Measurements from ENCODE around the gene PRPSAP1.

The PRPSAP1 gene

DNA sequence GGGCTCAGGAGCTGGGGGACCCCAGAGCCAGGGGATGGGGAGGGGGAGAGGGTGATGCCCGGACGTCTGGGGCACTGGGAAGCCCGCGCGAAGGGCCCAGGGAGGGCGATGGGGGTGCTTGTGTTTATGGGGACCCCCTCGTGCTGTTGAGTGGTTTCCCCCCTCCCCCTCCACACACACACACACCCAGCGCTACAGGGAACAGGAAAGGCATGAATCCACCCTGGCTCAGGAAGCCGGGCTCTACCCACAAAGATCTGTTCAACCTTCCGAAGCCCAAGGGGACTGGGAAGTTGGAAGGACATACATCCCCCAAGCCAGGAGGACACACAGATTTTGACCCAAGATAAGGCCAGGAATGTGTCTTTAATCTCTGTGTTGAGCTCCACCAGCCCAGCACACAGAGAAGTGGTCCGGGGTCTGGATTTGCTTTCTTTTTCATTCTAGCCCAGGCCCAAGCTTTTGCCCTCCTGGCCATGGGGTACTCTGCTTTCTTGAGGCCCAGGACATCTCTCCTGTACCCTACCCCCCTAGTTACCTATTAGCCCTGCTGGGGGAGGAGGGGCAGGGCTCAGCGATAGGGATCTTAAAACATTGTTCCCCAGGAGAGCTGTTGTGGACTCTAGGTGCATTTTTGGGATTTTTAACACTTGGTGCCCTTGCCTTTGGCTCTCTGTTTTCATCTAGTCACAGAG lies 87.3 kb downstream of the PRPSAP1 start:
- no peak for TF ChIP-seq JUND (IDR thresholded peaks at IDR 0.05; ENCODE audit: low read depth)
- in situ Hi-C loops (cut with HindIII; ENCODE audit: low pct_unique_long_range_greater_than_20kb, low sequenced_read_pairs), result no loop called here
- DNase-seq (ENCODE audit: low read depth in 1 of 2, low spot score in 1 of 2), result peak; percentile 52 to 58

DNA sequence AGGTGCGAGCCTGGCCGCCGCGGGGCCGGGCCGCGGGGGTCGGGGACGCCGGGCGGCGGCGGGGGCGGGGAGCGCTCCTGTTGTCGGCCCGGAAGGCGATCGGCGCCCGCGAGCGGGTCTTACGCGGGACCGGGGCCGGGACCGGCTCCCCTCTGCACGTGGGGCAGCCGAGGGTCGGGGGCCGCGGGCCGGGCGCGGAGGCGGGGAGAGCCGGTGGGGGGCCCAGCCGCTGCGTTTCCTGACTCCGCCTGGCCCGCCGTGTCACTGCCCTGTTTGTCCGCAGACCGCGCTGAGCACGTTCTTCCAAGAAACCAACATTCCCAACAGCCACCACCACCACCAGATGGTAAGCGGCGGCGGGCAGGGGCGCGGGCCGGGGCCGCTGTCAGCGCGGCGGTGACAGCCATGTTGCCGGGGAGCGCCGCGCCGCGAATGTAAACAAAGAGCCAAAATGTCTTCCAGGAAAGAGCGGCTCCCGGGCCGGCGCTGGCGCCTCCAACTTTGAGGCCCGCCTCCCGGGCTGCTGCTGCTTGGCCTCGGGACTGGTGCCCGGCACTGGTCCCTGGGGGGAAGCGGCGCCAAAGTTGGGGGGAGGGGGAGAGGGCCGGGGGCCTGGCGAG lies 88.0 kb downstream of the PRPSAP1 start:
- no peak for TF ChIP-seq JUND (IDR thresholded peaks at IDR 0.05; ENCODE audit: low read depth)
- peak; percentile 59 to 61 for DNase-seq (ENCODE audit: low read depth in 1 of 2, low spot score in 1 of 2)
- in situ Hi-C loops (cut with HindIII; ENCODE audit: low pct_unique_long_range_greater_than_20kb, low sequenced_read_pairs), result no loop called here

GRCh38 chr17:76264755-76265623 lies 88.7 kb downstream of the PRPSAP1 start, which contains the start of gene UBALD2:
UBALD2 (plus strand) TSS chr17:76265348; CDS start chr17:76265506, 158 bp downstream.
- peak; percentile 100 for DNase-seq (ENCODE audit: low read depth in 1 of 2, low spot score in 1 of 2)
- in situ Hi-C loops (cut with HindIII; ENCODE audit: low pct_unique_long_range_greater_than_20kb, low sequenced_read_pairs), result no loop called here

DNA sequence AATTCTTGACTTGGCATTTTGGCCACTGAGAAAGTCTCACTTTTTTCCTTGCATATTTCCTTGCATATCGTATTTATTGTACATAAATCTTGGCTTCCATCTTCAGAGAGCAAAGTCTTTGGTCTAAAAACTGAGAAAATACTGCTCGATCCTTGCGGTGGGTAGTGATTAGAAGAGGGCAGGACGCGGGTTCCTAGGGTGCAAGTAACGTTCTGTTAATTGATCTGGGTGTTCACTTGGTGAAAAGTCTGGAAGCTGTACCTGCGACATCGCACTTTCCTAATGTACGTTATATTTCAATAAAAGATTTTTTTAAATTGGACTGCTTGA lies 89.3 kb downstream of the PRPSAP1 start:
- no peak for DNase-seq (ENCODE audit: low read depth in 1 of 2, low spot score in 1 of 2)
- no peak for TF ChIP-seq JUND (IDR thresholded peaks at IDR 0.05; ENCODE audit: low read depth)
- in situ Hi-C loops (cut with HindIII; ENCODE audit: low pct_unique_long_range_greater_than_20kb, low sequenced_read_pairs), result no loop called here

More at GRCh38 chr17:76264755-76265623, 88.7 kb downstream of the PRPSAP1 start, which contains the start of gene UBALD2:
- no peak; the same call in none of the 2 replicates for TF ChIP-seq JUND (IDR thresholded peaks at IDR 0.05; ENCODE audit: low read depth)

DNA sequence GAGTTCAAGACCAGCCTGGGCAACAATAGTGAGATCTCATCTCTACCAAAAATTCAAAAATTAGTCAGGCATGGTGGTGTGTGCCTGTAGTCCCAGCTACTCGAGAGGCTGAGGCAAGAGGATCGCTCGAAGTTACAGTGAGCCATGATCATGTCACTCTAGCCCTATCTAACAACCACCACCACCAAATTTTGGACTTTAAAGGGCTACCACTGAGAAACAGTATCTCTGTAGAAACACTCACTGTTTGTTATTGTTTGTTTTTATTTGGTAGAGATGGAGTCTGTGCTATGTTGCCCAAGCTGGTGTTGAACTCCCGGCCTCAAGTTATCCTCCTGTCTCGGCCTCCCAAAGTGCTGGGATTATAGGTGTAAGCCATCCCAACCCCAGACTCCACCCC lies 89.8 kb downstream of the PRPSAP1 start:
- TF ChIP-seq JUND (IDR thresholded peaks at IDR 0.05; ENCODE audit: low read depth), result no peak
- DNase-seq (ENCODE audit: low read depth in 1 of 2, low spot score in 1 of 2), result no peak
- in situ Hi-C loops (cut with HindIII; ENCODE audit: low pct_unique_long_range_greater_than_20kb, low sequenced_read_pairs), result no loop called here

DNA sequence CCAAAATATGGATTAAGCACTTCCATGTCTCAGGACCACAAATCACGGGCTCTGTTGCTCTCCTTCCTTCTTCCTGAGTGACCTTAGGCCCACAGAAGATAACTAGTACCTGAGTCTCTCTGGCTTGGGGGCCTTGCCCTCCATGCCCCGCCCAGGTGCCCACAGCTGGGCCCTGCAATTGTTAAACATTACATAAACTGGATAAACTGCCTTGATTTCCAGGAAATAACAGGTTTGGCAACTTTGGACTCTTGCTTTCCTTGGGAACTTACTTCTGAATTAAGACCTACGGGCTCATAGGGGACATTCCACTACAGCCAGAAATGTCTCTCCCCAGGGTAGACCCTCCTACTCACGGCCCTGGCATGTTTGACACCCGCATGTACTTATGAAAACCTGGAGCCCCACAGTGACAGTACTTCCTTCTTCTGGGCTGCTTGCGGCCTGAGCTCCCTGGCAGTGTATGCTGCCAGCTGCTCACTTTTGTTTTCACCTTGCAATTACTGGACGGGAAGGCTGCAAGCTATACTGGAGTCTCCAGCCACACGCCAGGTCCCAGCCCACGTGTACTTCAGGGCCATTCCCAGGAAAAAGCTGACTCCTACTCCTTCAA lies 90.9 kb downstream of the PRPSAP1 start:
- DNase-seq (ENCODE audit: low read depth in 1 of 2, low spot score in 1 of 2), result peak; percentile 64 to 85
- in situ Hi-C loops (cut with HindIII; ENCODE audit: low pct_unique_long_range_greater_than_20kb, low sequenced_read_pairs), result no loop called here
- TF ChIP-seq JUND (IDR thresholded peaks at IDR 0.05; ENCODE audit: low read depth), result no peak

DNA sequence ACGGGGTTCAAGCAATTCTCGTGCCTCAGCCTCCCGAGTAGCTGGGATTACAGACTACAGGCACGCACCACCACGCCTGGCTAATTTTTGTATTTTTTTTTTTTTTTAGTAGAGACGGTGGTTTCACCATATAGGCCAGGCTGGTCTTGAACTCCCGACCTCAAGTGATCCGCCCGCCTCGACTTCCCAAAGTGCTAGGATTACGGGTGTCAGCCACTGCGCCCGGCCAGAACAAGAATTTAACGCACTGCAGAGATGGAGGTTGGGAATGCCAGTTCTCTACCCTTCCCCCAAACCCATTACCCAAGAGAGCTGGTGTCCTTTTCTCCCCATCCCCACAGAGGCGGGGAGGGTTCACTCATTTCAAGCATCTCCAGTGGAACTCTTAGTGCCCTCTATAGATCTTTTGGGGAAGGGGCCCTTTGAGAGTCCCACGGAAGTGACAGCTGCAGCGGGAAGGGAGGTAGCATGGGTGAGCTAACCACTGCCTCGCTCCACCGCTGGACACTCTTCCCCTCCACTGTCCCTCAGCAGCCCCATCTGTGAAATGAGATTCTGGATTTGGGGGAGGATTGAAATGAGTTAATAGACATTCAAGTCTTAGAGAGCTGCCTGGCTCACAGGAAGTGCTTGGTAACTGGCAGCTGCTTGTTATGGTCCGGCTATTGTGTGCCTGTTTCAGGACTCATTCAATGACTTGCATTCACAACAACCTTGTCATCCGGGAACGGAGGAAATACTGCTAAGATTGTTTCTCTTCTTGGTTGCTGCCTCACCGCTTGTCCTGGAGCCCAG lies 92.1 kb downstream of the PRPSAP1 start:
- no peak for TF ChIP-seq JUND (IDR thresholded peaks at IDR 0.05; ENCODE audit: low read depth)
- no peak for DNase-seq (ENCODE audit: low read depth in 1 of 2, low spot score in 1 of 2)
- in situ Hi-C loops (cut with HindIII; ENCODE audit: low pct_unique_long_range_greater_than_20kb, low sequenced_read_pairs), result no loop called here

DNA sequence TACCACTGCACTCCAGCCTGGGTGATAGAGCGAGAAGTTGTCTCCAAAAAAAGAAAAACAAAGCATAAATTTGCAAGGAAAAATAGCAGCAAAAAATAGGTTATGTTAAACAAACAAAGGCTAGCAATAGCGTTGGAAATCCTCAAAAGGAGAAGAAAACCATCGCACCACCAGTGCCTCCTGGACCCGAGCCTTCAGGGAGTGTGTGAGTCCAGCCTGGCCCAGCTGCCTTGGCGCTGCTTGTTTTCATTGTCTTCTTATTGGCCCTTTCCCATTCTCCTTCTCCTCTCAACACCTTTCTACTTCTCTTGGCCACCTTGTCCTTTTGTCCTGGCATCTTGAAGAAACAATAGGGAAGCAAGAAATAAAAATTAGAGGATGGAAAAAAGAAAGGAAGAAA lies 93.0 kb downstream of the PRPSAP1 start:
- no peak for DNase-seq (ENCODE audit: low read depth in 1 of 2, low spot score in 1 of 2)
- in situ Hi-C loops (cut with HindIII; ENCODE audit: low pct_unique_long_range_greater_than_20kb, low sequenced_read_pairs), result no loop called here
- TF ChIP-seq JUND (IDR thresholded peaks at IDR 0.05; ENCODE audit: low read depth), result no peak

DNA sequence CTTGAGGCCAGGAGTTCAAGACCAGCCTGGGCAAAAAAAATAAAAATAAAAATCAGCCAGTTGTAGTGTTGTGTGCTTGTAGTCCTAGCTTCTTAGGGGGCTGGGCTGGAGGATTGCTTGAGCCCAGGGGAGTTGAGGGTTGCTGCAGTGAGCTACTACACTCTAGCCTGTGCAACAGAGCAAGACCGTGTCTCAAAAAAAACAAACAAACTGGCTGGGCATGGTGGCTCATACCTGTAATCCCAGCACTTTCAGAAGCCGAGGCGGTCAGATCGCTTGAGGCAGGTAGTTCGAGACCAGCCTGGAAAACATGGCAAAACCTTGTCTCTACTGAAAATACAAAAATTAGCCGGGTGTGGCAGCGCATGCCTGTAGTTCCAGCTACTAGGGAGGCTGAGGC lies 93.5 kb downstream of the PRPSAP1 start:
- no peak for DNase-seq (ENCODE audit: low read depth in 1 of 2, low spot score in 1 of 2)
- TF ChIP-seq JUND (IDR thresholded peaks at IDR 0.05; ENCODE audit: low read depth), result no peak
- in situ Hi-C loops (cut with HindIII; ENCODE audit: low pct_unique_long_range_greater_than_20kb, low sequenced_read_pairs), result no loop called here

All from T47D (cell line).